ENCODE measurements around the gene RPUSD1.
"Not testable (repeated sequence)": the region's sequence is repeated elsewhere in the genome, so short reads cannot be mapped to it uniquely, and the experiment has no call there.

DNA sequence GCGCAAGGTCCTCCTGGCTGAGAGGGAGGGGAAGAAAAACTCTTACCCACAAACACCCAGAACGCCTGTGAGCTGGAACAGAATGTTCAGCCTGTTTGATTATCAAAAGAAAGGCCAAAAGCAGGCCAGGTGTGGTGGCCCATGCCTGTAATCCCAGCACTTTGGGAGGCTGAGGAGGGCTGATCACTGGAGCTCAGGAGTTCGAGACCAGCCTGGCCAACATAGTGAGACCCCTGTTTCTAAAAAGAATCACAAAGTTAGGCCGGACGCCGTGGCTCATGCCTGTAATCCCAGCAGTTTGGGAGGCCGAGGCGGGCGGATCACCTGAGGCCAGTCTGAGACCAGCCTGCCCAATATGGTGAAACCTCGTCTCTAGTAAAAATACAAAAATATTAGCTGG, 11.9 kb downstream of the RPUSD1 start:
- not testable (repeated sequence) for TF ChIP-seq EZH2 (IDR thresholded peaks at IDR 0.05; ENCODE audit: insufficient read depth, poor library complexity, severe bottlenecking); EZH2phosphoT487 (IDR thresholded peaks at IDR 0.05; ENCODE audit: insufficient read depth, low read depth)

Measured in GM23248 (cell line).